RKO (cell line): Measurements from ENCODE around the gene GAPVD1.
A peak's percentile ranks its signal among the peaks of the same experiment; 100 is the strongest.

Source experiments
- DNase-seq: peaks from one replicate; pipeline ENCODE4 v3.0.0-alpha.2; 2016; ENCODE audit warnings: low spot score

GAPVD1 gene

DNA sequence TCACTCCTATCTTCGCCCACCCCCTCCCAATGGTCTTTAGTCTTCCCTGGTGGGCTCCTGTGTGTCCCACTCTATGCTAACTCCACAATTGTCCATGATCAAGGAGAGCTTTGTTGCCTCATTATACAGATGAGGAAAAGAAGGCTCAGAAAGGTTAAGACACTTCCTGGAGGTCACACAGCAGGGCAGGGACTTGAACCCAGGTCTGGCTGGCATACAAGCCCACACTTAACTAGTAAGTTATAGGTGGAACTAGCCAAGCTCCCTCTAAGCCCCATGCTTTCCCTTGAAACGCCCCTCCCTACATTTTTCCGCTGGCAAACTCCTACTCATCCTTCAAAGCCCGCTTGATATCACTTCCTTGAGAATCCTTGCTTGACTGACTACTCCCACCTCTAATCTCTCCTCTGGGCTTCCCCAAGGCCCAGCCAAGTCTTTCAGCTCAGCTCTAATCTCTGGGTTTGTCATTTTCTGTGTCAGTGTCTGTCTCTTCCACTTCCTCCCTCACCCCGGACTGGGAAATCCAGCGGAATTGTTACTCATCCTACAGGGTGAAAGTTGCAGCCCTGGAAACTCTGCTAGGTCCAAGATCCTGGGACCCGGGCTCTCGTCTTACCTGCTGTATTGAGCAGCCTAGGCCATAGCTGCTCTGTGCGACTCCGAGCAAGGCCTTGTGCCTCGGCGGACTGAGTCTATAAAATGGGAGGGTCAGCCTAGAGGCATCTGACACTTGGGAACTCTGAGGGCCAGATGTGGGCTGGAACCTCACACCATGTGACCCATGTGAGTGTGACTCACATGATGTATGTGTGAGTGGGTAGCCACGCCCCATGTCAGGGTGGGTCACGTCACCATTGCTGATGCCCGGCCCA lies 144.5 kb downstream of the GAPVD1 start:
- DNase-seq, result peak; percentile 97

DNA sequence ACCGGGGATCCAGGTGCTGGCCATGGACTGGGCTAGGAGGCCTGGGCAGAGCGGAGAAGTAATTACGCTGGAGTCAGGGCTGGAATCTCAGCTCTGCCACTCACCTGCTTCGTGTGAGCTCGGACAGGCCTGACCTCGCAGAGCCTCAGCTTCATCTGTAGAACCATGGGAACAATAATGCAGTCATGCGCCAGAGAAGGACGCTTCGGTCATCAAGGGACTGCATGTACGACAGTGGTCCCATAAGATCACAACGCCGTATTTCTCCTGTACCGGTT lies 145.1 kb downstream of the GAPVD1 start:
- DNase-seq, result no peak

DNA sequence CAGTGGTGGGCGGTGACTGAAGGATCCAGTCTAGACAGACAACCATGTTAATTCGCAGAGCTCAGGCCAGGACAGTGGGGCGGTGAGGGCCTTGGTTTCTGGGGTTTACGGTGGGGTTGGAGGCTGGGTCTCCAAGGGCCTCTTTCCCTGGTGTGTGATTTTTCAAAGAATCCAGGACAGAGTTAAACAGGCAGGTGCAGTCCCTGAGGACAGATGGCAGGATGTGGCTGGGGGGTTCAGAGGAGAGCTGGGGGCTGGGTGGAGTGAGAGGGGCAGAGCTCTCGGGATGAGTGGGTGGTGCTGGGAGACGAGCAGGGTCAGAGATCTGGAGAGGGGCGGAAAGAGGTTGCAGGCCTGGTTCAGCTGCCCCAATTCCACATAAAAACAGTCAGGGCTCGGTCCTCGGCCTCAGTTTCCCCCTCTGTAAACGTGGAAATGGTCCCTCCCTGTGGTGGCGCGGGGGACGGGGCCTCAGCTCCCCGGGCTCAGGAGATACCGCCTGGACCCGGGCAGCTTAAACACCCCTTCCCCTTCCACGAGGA lies 145.9 kb downstream of the GAPVD1 start:
- no peak for DNase-seq

DNA sequence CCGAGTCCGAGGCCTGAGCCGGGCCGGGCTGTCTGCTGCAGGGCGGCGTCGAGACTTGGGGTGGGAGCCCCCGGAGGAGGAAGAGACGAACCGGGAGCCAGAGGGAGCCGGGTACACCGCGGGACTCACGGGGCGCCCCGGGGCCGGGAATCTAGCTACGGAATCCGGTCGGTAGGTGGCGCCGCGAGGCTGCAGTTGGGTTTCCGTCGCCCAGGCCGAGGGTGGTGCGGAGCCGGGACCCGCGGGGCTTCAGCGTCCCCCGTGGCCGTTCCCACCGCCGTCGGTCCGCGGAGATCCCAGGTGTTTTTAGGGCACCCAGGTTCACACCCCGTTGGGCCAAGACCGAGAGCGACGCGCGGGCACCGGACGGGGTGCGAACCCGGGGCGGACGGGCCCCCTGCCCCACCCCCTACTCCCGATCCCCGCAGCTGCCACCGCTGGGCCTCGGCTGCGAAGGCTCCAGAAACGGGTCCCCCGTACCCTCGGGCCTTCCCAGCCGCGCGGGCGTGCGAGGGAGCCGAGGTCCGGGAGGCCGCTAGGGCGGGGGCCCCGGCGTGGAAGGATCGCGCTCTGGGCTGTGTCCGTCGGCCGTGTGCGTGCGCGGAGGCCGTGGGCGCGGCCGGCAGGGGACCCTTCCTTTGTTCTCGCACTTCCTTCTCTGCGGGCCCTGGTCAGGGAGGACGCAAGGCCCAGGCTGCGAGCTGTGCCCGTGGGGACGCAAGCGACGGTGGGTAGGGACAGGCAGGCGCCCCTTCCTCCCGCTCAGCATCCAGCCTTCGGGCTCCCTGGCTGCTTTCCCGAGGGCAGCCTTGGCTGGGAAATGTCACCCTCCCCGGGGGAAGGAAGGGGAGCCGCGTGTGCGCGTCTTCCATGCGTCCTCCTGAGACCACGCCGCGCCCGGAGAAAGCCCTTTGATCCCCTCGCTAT lies 146.6 kb downstream of the GAPVD1 start:
- peak; percentile 64 for DNase-seq

DNA sequence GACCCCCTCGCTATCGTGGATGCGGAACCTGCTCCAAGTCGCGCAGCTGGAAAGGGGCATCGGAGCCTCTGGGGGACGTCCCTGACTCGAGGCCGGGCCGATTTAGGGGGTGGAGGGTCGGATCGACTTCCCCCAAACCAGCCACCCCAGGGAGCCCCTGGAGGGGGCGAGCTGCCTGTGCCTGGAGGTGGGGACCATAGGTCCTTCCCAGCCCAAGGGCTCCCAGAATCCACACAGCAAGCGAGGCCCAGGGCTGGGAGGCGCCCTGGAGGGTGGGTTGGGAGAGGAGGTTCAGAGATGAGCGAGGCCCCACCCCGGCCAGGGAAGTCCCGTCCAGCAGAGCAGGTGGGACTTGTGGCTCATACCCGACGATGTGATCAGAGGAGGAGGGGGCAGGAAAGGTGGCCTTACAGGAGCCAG lies 147.6 kb downstream of the GAPVD1 start:
- DNase-seq, result peak; percentile 54

DNA sequence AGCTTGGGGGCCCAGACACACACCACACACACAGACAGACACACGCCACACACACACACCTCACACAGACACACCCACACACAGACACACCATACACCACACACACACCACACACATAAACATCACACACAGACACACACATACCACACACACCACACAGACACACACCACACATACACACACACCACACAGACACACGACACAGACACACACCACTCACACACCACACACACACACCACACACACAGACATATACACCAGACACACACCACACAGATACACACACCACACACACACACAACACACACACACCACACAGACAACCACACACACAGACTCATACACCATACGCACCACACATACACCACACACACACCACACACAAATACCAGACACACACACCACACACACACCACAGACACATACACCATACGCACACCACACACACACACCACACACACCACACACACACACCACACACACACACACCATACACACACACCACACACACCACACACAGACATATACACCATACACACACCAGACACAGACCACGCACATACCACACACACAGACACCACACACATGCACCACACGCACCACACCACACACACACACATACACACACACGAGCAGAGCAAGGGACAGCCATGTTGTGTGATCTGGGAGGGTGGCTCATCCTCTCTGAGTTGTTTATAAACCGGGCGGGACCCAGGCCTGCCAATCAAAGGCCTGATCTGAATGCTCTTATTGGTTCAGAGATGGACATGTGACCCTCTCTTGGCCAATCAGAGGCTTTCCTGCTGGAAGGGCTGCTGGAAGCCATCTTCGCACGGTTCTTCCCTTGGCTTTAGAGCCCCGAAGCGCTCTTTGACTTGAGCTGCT lies 148.3 kb downstream of the GAPVD1 start:
- peak; percentile 96 for DNase-seq

DNA sequence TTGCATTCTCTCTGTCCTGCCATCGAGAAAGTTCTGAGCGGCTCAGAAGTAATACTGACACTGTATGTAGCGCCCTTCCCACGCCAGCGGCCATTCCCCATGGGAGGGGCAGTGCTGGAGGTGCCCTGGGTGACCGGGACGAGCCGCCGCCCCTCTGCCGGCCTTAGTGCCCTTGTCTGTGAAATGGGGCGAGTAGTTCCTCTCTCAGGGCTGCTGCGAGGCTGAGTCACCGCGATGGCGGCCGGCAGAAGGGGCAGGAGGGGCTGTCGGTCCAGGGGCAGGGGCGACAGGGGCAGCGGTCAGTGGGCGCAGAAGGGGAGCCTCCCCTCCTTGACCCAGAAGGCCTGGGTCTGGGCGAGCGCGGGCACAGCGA lies 148.9 kb downstream of the GAPVD1 start:
- peak; percentile 30 for DNase-seq

DNA sequence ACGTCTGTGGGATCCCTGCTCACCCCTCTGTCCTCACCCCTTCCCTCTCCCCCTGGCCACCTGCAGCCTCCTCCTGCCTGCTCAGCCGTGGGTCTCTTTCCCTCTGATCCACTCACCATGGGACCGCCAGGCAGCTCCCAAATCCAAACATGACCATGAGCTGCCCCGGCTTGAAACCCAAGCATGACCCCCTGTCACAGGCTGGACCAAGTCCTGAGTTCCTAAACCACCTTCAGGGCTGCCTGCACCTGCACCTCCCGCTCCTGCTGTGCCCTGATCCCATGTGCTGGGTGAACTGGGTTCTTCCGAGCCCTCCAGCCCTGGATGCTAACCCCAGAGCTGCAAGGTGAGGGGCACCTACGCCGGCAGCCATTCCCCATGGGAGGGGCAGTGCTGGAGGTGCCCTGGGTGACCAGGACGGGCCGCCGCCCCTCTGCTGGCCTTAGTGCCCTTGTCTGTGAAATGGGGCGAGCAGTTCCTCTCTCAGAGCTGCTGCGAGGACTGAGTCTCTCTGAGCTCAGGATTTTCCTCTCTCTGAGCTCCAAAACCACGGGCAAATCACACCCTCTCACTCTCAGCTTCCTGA lies 149.6 kb downstream of the GAPVD1 start:
- DNase-seq, result no peak

DNA sequence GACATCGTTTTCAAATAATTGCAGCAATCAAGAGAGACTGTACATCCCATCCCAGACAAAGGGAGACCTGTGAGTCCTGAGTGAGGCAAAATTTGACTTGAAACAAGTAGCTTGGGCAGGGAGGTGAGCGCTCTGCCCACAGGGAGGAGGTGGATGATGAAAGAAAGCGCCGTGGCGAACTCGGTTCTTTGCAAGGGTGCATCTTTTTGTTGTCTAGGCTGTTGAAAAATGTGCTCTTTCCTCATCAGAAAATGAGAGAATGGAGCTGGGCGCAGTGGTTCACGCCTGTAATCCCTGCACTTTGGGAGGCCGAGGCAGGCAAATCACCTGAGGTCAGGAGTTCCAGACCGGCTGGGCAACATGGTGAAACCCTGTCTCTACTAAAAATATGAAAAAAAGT lies 150.5 kb downstream of the GAPVD1 start:
- no peak for DNase-seq

DNA sequence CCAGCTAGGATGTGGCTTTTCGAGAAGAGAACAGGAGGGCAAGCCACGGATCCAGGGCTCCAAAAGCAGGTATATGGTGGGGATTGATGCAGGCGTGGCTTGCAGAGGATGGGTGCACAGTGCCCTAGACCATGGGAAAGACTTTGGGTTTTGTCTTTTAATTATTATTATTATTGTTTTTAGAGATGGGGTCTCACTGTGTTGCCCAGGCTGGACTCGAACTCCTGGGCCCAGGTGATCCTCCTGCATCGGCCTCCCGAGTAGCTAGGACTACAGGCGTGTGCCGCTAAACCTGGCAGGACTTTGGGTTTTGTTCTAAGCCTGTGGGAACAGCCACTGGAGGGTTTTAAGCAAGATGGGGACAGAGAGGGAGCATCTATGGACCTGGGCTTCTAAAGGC lies 152.0 kb downstream of the GAPVD1 start:
- no peak for DNase-seq

DNA sequence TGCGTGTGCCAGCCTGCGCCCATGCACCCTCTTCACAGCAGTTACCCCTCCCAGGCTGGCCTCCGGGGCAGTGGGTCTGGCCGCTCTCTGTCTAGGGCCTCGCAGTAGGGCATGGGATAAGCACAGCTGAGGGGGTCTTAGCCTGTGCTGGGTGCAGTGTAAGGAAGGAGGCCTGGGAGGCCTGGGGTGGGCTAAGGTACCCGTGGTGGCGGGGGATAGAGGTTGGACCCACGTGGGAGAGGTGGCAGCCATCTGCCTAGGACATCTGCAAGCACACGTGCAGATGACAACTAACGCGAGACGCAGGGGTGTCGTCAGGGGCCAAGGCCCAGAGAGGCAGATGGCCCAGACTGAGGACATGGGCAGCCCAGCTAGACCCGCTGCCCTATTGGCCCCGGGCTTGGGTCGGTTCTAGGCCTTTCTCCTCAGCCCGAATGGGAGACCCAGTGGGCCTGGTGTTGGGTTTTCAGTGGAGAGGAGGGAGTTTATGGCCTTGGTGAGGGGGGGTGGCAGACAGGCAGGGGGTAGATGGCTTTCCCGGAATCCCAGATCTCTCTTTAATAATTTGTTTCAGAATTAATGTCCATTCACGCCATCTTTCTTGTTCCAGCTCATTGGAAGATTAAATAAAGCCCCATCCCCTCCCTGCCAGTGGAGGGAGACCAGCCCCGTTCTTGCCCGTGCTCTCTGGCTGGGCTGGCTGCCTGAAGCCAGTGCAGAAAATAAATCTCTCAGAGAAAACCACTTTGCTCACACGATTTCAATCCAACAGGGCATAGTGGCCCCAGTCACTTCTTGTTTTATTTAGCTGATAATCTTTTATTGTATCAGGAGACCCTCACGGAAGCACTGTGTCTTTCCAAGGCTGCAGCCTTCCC lies 154.2 kb downstream of the GAPVD1 start:
- no peak for DNase-seq

DNA sequence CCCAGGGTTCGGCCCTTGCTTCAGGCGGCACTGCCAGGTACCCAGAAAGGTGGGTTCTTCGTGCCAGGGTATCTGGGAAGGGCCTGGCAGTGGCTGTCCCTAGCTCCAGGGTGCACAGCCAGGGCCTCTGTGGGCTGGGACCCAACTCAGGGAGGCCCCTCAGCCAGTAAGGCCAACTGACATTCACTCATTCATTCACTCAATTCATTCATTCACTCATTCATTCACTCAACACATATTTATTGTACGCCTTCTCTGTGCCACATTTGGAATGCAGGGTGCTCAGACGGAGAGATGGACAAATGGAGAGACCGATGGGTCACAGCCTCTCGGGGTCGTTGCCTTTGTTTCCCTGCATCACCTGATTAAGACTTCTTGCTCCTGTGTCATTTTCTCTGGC lies 154.9 kb downstream of the GAPVD1 start:
- no peak for DNase-seq
